DMS153 treated with DMSO at 0.1 percent for 48 hours (cell line): Measurements from ENCODE around the gene TENM3.
A peak's percentile ranks its signal among the peaks of the same experiment; 100 is the strongest.

Source experiments
- DNase-seq: peaks from one replicate; lab custom pipeline; 2025; ENCODE audit not compliant: unreplicated experiment; lab: John Stamatoyannopoulos, UW

TENM3 gene

GRCh38 chr4:182756161-182756690 lies 513.0 kb downstream of the TENM3 start:
- no peak for DNase-seq

GRCh38 chr4:182758273-182758672 lies 515.1 kb downstream of the TENM3 start:
- DNase-seq: no peak

- no peak for DNase-seq
These were observed 517.4 kb downstream of the TENM3 start for GRCh38 chr4:182760551-182761043.

GRCh38 chr4:182764137-182764536 lies 520.9 kb downstream of the TENM3 start:
- no peak for DNase-seq

- no peak for DNase-seq
These were observed 521.4 kb downstream of the TENM3 start for GRCh38 chr4:182764642-182765041.

GRCh38 chr4:182765987-182766856 lies 523.0 kb downstream of the TENM3 start:
- DNase-seq: no peak

GRCh38 chr4:182766857-182767250 lies 523.7 kb downstream of the TENM3 start:
- no peak for DNase-seq

GRCh38 chr4:182768838-182769237 lies 525.6 kb downstream of the TENM3 start:
- DNase-seq: no peak

- DNase-seq: no peak
These were observed 527.2 kb downstream of the TENM3 start for GRCh38 chr4:182770259-182770995.

- DNase-seq: no peak
These were observed 527.9 kb downstream of the TENM3 start for GRCh38 chr4:182770996-182771514.

- DNase-seq: no peak
These were observed 531.9 kb downstream of the TENM3 start for GRCh38 chr4:182775075-182775474.

- no peak for DNase-seq
These were observed 533.3 kb downstream of the TENM3 start for GRCh38 chr4:182776376-182777105.

- DNase-seq: no peak
These were observed 535.2 kb downstream of the TENM3 start for GRCh38 chr4:182778222-182778982.

- DNase-seq: no peak
These were observed 543.8 kb downstream of the TENM3 start for GRCh38 chr4:182786991-182787390.

- no peak for DNase-seq
These were observed 545.0 kb downstream of the TENM3 start for GRCh38 chr4:182788201-182788600.

GRCh38 chr4:182789529-182789928 lies 546.3 kb downstream of the TENM3 start:
- no peak for DNase-seq

- DNase-seq: peak; percentile 50
These were observed 552.4 kb downstream of the TENM3 start for GRCh38 chr4:182795446-182796238.

- no peak for DNase-seq
These were observed 556.5 kb downstream of the TENM3 start for GRCh38 chr4:182799515-182800215.

GRCh38 chr4:182800216-182800515 lies 557.0 kb downstream of the TENM3 start:
- DNase-seq: no peak
